ENCODE results near the gene SHE.

GRCh38 chr1:154467434-154468102 is 34.6 kb downstream of the SHE start:
- TF ChIP-seq, protein P1, sequence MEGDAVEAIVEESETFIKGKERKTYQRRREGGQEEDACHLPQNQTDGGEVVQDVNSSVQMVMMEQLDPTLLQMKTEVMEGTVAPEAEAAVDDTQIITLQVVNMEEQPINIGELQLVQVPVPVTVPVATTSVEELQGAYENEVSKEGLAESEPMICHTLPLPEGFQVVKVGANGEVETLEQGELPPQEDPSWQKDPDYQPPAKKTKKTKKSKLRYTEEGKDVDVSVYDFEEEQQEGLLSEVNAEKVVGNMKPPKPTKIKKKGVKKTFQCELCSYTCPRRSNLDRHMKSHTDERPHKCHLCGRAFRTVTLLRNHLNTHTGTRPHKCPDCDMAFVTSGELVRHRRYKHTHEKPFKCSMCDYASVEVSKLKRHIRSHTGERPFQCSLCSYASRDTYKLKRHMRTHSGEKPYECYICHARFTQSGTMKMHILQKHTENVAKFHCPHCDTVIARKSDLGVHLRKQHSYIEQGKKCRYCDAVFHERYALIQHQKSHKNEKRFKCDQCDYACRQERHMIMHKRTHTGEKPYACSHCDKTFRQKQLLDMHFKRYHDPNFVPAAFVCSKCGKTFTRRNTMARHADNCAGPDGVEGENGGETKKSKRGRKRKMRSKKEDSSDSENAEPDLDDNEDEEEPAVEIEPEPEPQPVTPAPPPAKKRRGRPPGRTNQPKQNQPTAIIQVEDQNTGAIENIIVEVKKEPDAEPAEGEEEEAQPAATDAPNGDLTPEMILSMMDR (conservative IDR thresholded peaks at IDR 0.05 in 1 of 2, IDR thresholded peaks at IDR 0.05 in 1 of 2; ENCODE audit: extremely low read depth in 1 of 2, insufficient read depth in 1 of 2, low read depth in 1 of 2, low read length in 2 of 2): no peak
- no peak for TF ChIP-seq EZH2 (IDR thresholded peaks at IDR 0.05; ENCODE audit: borderline replicate concordance, low read length)

Data from mammary epithelial cell (primary cell).